GM21619 (cell line): ENCODE data around the gene FKBP4.
"Not testable (repeated sequence)": the region's sequence is repeated elsewhere in the genome, so short reads cannot be mapped to it uniquely, and the experiment has no call there.

Experiments used
- ATAC-seq: cut with Tn5 transposase; IDR thresholded peaks from one replicate; pipeline ENCODE4 v1.9.1; 2021; ENCODE audit not compliant: unreplicated experiment

FKBP4 gene, protein sequence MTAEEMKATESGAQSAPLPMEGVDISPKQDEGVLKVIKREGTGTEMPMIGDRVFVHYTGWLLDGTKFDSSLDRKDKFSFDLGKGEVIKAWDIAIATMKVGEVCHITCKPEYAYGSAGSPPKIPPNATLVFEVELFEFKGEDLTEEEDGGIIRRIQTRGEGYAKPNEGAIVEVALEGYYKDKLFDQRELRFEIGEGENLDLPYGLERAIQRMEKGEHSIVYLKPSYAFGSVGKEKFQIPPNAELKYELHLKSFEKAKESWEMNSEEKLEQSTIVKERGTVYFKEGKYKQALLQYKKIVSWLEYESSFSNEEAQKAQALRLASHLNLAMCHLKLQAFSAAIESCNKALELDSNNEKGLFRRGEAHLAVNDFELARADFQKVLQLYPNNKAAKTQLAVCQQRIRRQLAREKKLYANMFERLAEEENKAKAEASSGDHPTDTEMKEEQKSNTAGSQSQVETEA

GRCh38 chr12:2794736-2795289 is at the start of gene FKBP4:
TSS of gene FKBP4 (plus strand) at chr12:2794970. CDS start at chr12:2795140, 170 bp downstream.
- ATAC-seq: peak; percentile 69

DNA sequence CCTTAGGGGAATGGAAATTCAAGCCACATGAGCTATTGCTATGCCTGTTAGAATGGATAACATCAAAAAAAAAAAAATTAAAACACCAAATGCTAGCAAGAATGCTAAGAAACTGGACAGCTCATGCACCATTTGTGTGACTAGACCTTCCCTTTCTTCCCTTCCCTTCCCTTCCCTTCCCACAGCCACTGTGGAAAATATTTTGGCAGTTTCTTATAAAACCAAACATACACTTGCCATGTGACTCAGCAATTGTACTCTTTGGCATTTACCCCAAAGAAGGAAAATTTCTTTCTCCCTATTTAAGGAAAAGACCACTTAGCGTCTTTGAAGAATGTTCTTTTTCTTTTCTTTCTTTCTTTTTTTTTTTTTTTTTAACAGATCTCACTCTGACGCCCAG is 49.1 kb upstream of the FKBP4 start:
- ATAC-seq: no peak

DNA sequence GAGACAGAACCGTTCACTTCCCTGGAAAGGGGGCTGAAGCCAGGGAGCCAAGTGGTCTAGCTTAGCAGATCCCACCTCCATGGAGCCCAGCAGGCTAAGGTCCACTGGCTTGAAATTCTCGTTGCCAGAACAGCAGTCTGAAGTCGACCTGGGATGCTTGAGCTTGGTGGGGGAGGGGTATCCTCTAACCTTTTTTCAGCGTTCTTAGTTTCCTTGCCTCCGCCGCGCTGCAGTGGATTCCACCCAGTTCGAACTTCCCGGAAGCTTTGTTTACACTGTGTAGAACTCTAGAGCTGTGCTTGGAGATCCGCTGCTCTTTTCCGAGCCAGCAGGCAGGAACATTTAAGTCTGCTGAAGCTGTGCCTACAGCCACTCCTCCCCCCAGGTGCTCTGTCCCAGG is 45.2 kb upstream of the FKBP4 start:
- ATAC-seq: no peak

DNA sequence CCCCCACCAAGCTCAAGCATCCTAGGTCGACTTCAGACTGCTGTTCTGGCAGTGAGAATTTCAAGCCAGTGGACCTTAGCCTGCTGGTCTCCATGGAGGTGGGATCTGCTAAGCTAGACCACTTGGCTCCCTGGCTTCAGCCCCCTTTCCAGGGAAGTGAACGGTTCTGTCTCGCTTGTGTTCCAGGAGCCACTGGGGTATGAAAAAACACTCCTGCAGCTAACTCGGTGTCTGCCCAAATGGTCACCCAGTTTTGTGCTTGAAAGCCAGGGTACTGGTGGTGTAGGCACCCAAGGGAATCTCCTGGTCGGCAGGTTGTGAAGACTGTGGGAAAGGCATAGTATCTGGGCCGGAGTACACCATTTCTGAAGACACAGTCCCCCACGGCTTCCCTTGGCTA is 44.6 kb upstream of the FKBP4 start:
- ATAC-seq: no peak

DNA sequence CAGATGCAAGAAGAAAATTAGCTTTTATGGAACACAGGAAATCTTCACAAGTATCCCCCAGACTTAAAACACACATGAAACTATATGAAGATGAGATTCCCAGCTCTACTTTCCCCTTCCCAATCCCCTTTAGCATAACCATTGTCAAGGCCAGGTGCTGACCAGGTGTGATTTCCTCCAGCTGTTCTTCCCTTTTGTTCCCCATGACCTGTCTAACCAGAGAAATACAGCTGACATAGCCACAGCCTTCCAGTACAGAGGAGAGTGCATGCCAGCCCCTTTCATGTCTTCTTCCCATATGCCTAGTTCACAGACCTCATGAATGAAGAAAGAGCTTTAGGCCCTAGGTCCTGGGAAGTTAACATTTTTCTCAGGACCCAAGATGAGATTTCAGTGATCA is 43.5 kb upstream of the FKBP4 start:
- no peak for ATAC-seq

DNA sequence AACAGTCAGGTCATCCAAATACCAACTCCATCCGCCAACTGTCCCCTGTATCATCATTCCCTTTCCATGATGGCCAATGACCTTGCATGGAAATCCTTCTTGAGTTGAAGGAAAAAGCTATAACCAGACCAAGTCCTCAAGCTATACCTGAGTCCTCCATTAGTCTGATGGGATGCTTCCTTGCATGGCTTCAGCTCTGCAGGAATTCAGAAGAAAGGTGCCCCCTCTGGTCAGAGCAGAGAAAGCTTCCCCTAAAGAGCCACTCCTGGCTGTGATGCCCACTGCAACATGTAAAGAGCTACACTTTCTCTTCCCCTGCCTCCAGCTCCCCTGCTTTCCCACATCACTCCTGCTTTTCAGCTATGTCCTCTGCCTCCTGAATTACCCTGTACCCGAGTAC is 43.1 kb upstream of the FKBP4 start:
- ATAC-seq: no peak

- peak; percentile 57 for ATAC-seq
Observed at GRCh38 chr12:2752676-2753371, 41.9 kb upstream of the FKBP4 start.

GRCh38 chr12:2753536-2753935 is 41.2 kb upstream of the FKBP4 start:
- ATAC-seq: no peak

DNA sequence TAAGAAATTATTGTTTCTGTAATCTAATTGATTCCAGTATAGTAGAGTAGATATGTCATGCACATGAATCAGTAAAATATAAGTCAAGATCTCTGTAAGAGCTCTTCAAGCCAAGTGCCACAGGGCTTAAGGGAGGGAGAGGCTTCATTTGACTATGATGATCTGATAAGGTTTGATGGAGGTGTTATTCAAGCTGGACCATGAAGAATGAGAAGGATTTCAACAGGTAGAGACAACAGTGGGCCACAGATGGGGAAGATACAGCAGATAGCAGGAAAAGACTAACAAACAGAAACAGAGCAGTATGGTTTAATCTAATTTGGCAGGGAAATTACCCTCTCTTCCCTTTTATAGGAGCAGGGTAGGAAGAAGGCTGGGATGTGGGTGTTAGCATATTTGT is 40.6 kb upstream of the FKBP4 start:
- ATAC-seq: no peak

- no peak for ATAC-seq
Observed at GRCh38 chr12:2756756-2757155, 38.0 kb upstream of the FKBP4 start.

GRCh38 chr12:2759733-2760132 is 35.0 kb upstream of the FKBP4 start:
- ATAC-seq: no peak

- ATAC-seq: no peak
Observed at GRCh38 chr12:2764398-2764797, 30.4 kb upstream of the FKBP4 start.

GRCh38 chr12:2765052-2765451 is 29.7 kb upstream of the FKBP4 start:
- ATAC-seq: no peak

- ATAC-seq: no peak
Observed at GRCh38 chr12:2765608-2766007, 29.2 kb upstream of the FKBP4 start.

GRCh38 chr12:2768224-2768961 is 26.4 kb upstream of the FKBP4 start:
- no peak for ATAC-seq

DNA sequence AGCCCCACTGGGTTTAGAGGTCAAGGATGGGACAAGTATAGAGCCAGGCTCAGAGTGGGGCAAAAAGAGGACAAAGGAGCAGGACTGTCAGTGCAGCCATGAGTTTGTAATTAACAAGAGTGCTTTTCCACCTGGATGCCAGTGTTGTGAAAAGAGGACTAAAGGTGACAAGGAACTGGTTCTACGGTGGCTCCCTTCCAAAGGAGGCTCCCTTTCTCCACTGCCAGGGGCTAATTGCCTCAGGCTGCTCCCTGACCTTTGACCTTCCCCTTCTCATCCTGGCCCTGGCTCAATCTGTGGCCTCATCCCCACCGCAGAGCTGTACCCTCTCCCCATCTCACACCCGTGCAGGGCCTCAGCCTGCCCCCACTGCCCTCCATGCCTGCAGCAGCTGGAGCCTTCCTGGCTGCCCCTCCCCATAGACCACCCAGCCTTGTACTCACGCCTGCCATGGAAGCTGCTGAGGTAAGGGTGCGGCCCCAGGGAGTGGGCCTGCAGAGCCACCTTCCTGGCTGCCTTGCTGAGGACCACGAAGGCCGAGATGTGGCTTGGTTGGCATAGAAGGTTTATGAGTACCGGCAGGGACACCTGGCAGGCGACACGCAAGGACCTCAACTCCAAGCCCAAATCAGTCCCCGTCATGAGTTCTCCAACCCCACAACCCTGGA is 24.8 kb upstream of the FKBP4 start:
- no peak for ATAC-seq

GRCh38 chr12:2770544-2770943 is 24.2 kb upstream of the FKBP4 start:
- ATAC-seq: not testable (repeated sequence)

DNA sequence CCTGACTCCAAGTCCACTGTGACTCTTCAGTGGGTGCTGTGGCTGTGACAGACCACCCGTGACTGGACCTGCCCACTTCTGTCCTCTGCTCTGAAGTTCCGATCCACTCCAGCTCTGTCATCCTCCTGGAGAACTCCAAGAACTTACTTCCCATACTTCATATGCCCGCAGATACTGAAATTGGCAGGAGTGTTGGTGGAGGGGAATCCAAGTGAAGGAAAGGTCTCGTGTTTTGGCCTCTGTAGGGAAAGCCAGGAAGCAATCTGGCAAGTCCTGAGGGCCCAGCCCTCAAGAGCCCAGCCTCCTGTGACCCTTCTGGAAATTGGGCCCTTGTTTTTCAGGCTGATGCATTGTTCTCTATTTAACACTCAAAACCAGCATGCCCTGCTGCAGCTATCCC is 22.4 kb upstream of the FKBP4 start:
- ATAC-seq: no peak

DNA sequence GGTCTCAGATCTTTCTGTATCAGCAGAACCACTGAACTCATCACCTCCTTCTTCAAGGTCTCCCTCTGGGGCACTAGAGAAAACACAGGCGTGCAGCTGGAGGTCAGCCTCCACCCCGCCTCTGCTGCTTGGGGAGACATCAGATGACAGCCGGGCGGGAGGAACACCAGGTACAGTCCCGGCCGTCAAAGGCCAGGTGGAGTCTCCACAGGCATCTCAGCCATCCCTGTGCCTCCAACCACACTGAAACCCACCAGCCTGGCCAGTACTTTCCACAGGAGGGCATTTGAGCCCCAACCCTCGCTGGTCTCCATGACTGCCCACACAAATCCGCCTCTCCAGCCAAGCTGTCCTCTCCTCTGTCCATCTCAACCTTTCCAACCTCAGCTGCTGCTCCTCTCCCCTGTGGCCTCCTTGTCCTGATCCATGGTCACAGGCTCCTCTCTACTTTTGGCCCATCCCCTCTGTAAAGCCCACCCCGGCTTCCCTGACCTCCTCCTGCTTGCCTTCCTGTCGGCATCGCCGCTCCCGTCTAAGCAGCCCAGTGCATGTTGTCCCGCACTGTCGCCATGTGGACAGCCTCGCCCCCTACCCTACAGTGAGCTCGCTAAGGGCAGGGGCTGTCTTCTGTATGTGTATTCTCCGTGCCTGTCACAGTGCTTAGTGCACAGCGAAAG is 21.4 kb upstream of the FKBP4 start:
- ATAC-seq: no peak

GRCh38 chr12:2775431-2775830 is 19.3 kb upstream of the FKBP4 start:
- no peak for ATAC-seq
